Measurements from ENCODE around the gene CENPW.

CENPW gene

DNA sequence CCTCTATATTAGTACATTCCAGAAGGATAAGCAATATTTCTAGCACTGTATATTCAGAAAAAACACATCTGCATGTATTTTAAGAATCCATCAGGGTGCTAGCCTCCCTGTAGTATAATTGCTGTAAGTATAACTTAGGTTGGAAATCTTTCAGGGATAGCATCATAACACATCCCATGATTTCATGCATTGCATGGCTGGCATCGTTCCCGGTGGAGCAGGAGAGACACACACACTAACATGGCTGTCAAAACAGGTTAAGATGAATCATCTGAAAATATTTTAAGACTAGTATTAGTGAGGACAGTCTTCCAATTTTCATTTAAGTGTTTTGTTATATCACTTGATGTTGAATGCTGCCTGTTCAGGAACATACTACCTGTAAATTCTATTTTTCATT is 32.1 kb upstream of the CENPW start:
- H3K4me3 ChIP-seq (ENCODE audit: severe bottlenecking), result no peak overlapping the region
- ATAC-seq (ENCODE audit: low read depth), result peak; percentile 77

GRCh38 chr6:126308362-126308761 is 31.6 kb upstream of the CENPW start:
- Histone ChIP-seq H3K27me3 (ENCODE audit: insufficient read depth, poor library complexity, severe bottlenecking) (no peaks in the 10 kb centered on the region), H3K4me1 (ENCODE audit: insufficient read depth, poor library complexity, severe bottlenecking) (no peaks in the 10 kb centered on the region), H3K4me3 (ENCODE audit: severe bottlenecking) (no peak overlapping the region), H3K36me3 (ENCODE audit: low read depth) (no peaks in the 10 kb centered on the region), H3K9me3 (ENCODE audit: severe bottlenecking) (no peaks in the 10 kb centered on the region), H3K27ac (ENCODE audit: poor library complexity, severe bottlenecking) (no peak overlapping the region)
- no peak for ATAC-seq (ENCODE audit: low read depth)
- no peak for TF ChIP-seq CTCF (IDR thresholded peaks at IDR 0.05; ENCODE audit: poor library complexity, severe bottlenecking)
- no peak for DNase-seq (ENCODE audit: low spot score)

More for the DNA sequence above, 32.1 kb upstream of the CENPW start:
- Histone ChIP-seq H3K36me3 (ENCODE audit: low read depth) (no peaks in the 10 kb centered on the region), H3K4me1 (ENCODE audit: insufficient read depth, poor library complexity, severe bottlenecking) (no peaks in the 10 kb centered on the region), H3K27ac (ENCODE audit: poor library complexity, severe bottlenecking) (no peak overlapping the region), H3K27me3 (ENCODE audit: insufficient read depth, poor library complexity, severe bottlenecking) (no peaks in the 10 kb centered on the region), H3K9me3 (ENCODE audit: severe bottlenecking) (no peaks in the 10 kb centered on the region)
- TF ChIP-seq CTCF (IDR thresholded peaks at IDR 0.05; ENCODE audit: poor library complexity, severe bottlenecking), result no peak
- DNase-seq (ENCODE audit: low spot score), result peak; percentile 71

DNA sequence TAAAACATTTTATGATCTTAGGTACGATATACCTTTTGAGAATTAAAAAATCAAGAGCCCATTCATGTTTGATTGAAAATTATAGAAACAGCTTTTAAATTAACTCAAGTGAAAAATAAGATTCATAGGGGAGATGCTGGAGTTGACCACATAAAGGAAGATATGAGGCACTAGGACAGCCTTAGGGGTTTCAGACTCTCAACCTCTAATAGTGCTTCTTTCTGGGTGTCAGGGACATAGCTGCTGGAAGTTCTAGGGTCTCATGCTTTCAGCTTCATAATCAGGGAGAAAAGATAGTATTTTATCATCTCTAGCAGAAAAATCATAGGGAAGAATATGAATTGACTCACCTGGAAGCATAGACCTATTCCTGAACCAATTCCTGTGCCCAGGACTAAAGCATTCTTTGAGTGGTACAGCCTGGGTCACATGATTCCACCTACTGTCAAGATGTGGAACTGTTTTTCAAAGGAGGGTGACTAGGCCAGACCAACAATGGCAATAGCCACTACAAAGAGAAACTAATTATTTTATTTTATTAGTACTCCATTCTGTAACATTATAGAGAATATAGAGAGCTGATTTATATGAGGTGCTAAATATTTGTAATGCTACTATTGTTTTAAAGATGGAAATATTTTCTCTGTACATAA is 27.8 kb upstream of the CENPW start:
- H3K9me3 ChIP-seq (ENCODE audit: severe bottlenecking), result no peaks in the 10 kb centered on the region
- peak; percentile 83 for ATAC-seq (ENCODE audit: low read depth)
- no peaks in the 10 kb centered on the region for H3K36me3 ChIP-seq (ENCODE audit: low read depth)
- no peaks in the 10 kb centered on the region for H3K4me1 ChIP-seq (ENCODE audit: insufficient read depth, poor library complexity, severe bottlenecking)
- peak; percentile 41 for TF ChIP-seq CTCF (IDR thresholded peaks at IDR 0.05; ENCODE audit: poor library complexity, severe bottlenecking)
- no peaks in the 10 kb centered on the region for H3K27me3 ChIP-seq (ENCODE audit: insufficient read depth, poor library complexity, severe bottlenecking)
- H3K27ac ChIP-seq (ENCODE audit: poor library complexity, severe bottlenecking), result no peak overlapping the region
- DNase-seq (ENCODE audit: low spot score), result no peak
- H3K4me3 ChIP-seq (ENCODE audit: severe bottlenecking), result no peak overlapping the region

DNA sequence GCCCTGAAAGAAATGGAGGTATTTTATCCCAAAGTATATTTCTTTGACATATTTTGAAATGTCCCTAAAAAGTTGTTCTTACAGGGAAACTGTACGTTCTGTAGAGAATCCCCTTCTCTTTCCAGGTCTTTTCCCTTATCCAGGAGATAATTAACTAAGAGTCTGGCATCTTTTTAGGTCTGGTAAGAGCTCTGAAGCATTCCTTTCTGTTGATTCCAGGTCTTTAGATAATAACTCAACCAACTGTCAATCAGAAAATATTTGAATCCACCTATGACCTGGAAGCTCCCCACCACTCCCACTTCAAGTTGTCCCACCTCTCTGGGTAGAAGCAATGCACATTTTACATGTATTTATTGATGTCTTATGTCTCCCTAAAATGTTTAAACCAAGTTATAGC is 26.0 kb upstream of the CENPW start:
- H3K9me3 ChIP-seq (ENCODE audit: severe bottlenecking), result no peaks in the 10 kb centered on the region
- H3K4me1 ChIP-seq (ENCODE audit: insufficient read depth, poor library complexity, severe bottlenecking), result no peaks in the 10 kb centered on the region
- H3K4me3 ChIP-seq (ENCODE audit: severe bottlenecking), result no peak overlapping the region
- no peaks in the 10 kb centered on the region for H3K27me3 ChIP-seq (ENCODE audit: insufficient read depth, poor library complexity, severe bottlenecking)
- DNase-seq (ENCODE audit: low spot score) (no peak), ATAC-seq (ENCODE audit: low read depth) (no peak)
- TF ChIP-seq CTCF (IDR thresholded peaks at IDR 0.05; ENCODE audit: poor library complexity, severe bottlenecking), result no peak
- no peak overlapping the region for H3K27ac ChIP-seq (ENCODE audit: poor library complexity, severe bottlenecking)
- no peaks in the 10 kb centered on the region for H3K36me3 ChIP-seq (ENCODE audit: low read depth)

GRCh38 chr6:126318797-126319196 is 21.1 kb upstream of the CENPW start:
- no peak for TF ChIP-seq CTCF (IDR thresholded peaks at IDR 0.05; ENCODE audit: poor library complexity, severe bottlenecking)
- Histone ChIP-seq H3K4me1 (ENCODE audit: insufficient read depth, poor library complexity, severe bottlenecking) (no peaks in the 10 kb centered on the region), H3K9me3 (ENCODE audit: severe bottlenecking) (no peaks in the 10 kb centered on the region), H3K27me3 (ENCODE audit: insufficient read depth, poor library complexity, severe bottlenecking) (no peaks in the 10 kb centered on the region), H3K4me3 (ENCODE audit: severe bottlenecking) (no peak overlapping the region), H3K27ac (ENCODE audit: poor library complexity, severe bottlenecking) (no peak overlapping the region), H3K36me3 (ENCODE audit: low read depth) (no peaks in the 10 kb centered on the region)
- no peak for DNase-seq (ENCODE audit: low spot score)
- ATAC-seq (ENCODE audit: low read depth), result no peak

Data from RWPE2 (cell line).